HG02610 (cell line): ENCODE results near the gene TAF6.
A peak's percentile ranks its signal among the peaks of the same experiment; 100 is the strongest.
"Not testable (repeated sequence)": the region's sequence is repeated elsewhere in the genome, so short reads cannot be mapped to it uniquely, and the experiment has no call there.

Experiments used
- ATAC-seq: cut with Tn5 transposase; IDR thresholded peaks from one replicate; pipeline ENCODE4 v1.9.1; 2021; ENCODE audit warnings: mild to moderate bottlenecking, moderate library complexity; ENCODE audit not compliant: unreplicated experiment

Gene TAF6

DNA sequence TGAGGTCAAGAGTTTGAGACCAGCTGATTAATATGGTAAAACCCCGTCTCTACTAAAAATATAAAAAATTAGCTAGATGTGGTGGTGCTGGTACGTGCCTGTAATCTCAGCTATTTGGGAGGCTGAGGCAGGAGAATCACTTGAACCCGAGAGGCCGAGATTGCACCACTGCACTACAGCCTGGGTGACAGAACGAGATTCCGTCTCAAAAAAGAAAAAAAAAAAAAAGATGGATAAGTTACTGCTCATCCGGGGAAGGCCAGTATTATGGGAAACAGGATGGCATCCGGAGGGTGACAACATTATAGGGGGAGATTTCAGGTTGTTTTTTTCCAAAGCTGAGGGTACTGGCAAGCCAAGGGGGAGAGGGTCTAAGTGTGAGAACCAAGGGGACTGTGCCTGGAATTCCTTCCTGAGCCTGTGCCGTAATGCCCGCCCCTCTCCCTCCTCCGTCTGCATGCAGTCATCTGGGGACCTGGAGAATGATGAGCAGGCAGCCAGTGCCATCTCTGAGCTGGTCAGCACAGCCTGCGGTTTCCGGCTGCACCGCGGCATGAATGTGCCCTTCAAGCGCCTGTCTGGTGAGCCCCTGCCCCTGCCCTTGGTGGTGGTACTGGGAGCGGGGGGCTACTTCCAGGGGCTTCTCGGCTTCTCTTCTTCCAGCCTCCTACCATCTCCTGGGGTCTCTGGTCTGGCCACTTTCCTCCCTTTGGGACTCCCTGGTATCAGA is 33.9 kb upstream of the TAF6 start:
- no peak for ATAC-seq

DNA sequence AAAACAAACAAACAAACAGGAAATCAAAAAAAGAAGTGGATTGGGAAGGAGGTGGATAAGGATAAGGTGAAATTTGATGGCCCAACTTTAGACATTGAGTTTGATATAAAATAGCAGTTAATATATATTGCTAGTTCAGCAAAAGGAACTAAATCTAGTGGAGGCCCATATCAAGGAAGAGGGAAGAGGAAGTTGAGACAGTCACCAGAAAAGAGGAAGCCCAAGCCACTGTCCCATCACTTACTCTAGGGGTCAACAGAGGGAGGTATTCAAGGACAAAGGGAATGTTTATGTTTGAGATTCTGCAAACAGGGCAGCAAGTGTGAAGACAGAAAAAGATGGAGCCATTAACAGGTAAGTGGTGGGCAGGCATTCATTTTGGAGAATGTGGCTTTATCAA is 33.2 kb upstream of the TAF6 start:
- no peak for ATAC-seq

DNA sequence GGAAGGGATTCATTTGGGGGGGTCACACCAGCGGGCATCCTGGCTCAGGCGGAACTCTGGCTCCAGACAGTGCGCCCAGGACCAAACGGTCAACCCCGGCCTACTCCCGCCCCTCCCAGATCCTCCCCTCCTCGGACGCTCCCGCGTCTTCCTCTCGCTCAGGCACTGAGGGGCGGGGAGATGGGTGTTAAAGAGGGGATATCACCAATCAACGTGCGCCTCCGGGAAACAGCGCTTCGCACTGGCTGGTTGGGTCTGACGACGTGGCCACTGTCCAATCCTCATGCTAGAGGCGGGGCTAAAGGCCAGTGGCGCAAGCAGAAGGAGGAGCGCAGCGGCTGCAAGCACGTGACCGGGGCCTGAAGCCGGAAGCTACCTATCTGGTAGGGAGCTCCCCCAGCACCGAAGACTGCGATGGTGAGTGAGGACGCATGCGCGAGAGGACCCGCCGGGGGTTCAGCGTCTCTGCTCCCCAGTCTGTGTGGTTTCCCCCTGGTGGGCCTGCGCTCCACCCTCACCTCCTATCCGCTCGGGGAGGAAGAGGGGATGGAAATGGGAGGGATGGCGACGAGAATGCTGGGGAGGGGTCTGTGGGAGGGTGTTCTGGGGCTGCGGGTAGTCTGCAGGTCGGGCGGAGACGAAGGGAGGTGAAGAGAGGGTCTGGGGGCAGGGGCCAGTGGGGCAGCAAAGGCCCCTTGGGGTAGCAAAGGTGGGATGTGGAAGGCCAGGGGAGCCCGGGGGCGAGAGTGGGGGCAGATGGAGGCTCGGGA is 29.6 kb upstream of the TAF6 start, which contains the start of gene LAMTOR4:
Gene LAMTOR4 (plus strand): TSS at position 360 of the 770 bp plus-strand sequence. CDS start 55 bp downstream, at position 415.
- peak; percentile 97 for ATAC-seq

DNA sequence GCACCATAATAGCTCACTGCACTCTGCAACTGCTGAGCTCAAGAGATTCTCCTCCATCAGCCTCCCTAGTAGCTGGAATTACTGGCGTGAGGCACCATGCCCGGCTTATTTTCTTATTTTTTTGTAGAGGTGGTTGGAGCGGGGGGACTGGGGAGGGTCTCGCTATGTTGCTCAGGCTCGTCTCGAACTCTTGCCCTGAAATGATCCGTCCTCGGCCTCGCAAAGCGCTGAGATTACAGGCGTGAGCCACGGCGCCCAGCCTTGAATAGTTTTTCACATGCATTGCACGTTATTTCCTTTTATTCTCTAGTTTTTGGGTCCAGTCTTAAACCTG is 29.0 kb upstream of the TAF6 start:
- no peak for ATAC-seq

DNA sequence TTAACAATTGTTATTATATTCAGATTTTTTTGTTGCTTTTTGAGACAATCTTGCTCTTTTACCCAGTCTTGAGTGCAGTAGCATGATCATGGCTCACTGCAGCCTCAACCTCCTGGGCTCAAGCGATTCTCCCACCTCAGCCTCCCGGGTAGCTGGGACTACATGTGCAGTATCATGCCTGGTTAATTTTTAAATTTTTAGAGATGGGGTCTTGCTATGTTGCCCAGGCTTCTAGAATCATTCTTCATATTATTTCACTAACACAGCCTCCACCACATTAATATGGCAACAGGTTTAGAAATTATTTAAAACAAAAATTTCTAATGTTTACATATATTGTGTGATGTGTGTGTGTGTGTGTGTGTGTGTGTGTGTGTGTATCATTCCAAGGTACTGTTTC is 28.1 kb upstream of the TAF6 start:
- ATAC-seq, result no peak

DNA sequence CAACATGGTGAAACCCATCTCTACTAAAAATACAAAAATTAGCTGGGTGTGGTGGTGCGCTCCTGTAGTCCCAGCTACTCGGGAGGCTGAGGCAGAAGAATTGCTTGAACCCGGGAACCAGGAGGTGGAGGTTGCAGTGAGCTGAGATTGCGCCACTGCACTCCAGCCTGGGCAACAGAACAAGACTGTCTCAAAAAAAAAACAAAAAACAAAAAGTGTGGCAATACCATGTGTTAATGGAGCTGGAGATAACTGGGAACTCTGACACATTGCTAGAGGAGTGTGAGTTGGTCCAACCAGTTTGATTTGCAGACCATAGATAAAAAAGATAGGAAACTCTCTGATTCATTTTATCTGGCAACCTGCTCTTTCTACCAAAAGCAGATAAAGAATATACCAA is 27.2 kb upstream of the TAF6 start:
- ATAC-seq, result not testable (repeated sequence)

DNA sequence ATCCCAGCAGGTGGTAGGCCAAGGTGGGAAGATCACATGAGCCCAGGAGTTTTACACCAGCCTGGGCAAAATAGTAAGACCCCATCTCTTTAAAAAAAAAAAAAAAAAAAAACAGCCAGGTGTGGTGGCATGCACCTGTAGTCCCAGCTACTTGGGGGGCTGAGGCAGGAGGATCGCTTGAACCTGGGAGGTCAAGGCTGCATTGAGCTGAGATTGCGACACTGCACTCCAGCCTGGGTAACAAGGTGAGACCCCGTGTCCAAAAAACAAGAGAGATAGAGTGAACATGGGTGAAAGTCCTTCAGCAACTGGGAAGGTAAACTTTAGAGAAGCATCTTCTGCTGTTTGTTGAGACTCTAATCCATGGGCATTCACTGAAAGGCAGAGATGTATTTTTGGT is 23.3 kb upstream of the TAF6 start:
- no peak for ATAC-seq

DNA sequence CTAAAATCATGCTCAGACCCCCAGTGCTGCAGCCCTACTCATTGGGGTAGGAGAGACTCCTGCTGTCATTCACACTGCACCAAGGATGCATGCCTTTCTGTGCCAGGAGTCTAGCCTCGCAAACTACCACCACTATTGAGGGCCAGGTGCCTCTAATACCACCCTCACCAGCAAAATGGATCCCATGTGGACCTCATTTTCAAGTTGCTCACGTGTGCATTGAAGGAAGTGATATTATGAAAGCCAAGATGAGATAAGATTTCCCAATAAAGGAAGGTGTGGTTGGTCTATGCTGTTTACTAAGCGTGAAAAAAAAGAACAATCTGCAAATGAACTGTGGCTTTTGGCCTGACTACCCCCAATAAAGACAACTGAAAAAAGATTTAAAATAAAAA is 22.4 kb upstream of the TAF6 start:
- ATAC-seq, result no peak

DNA sequence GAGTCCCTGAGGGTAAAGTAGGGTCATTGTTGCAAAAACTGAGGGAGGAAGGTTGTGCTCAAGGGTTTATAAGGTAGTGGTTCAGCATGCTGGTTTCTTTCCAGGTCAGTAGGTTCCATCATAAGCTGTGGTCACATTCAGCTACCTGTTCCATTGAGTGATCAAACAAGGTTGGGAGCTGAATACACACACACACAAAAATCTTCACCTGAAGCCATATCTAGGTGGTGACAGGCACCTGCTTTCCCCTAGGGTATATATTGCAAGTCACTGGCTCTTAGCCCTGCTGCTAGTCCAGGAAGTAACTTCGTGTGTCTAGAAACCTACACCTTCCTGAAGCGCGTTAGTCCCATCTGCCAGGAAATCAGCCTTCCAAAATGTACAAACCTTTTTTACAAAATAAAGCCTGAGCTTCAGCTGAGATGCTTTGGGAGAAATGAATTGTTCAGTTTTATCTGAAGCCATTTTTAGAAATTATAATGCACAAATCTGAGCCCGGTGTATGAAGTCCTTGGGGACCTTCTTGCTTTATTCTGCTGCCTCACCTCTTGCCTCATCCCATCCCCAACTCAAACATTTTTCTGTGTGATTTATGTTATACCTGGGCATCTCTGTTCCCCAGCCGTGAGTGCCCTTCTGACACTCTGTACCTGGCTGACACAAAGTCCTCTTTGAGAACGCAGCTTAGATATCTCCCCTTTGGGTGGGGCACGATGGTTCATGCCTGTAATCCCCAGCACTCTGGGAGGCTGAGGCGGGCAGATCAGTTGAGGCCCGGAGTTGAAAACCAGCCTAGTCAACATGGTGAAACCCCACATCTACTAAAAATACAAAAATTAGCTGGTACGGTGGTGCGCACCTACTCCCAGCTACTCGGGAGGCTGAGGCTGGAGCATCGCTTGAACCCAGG is 18.9 kb upstream of the TAF6 start:
- ATAC-seq, result no peak

DNA sequence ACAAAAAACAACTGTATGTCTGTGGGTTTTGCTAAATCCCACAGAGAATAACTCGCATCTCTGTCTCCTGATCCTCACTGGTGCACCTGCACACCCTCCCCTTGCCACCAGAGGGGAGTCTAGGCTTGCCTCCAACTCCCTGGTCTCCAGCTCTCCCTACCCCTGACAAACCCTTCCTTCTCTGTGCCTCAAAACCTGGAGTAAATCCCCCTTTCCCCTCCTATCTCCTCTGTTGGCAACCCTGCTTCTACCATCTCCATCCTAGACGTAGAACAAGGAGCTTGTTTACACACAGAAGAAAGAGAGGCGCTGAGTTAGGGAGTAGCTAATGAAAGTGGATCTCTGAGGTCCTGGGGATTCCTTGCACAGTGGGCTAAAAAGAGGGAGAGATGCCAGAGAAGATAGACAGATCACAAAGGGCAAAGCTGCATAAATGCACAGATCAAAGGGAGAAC is 13.6 kb upstream of the TAF6 start:
- peak; percentile 73 for ATAC-seq

DNA sequence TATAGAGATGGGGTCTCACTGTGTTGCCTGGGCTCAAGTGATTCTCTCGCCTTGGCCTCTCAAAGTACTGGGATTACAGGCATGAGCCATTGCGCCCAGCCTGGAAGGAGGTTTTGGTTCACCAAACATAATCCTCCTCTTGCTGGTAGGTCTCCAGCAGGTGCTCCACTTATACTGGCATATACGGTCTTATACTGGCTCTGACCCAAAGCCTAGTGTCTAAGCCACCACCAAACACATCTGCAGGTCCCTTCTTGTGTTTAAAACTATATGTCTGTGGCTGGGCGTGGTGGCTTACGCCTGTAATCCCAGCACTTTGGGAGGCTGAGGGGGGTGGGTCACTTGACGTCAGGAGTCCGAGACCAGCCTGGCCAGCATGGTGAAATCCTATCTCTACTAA is 13.0 kb upstream of the TAF6 start:
- no peak for ATAC-seq

DNA sequence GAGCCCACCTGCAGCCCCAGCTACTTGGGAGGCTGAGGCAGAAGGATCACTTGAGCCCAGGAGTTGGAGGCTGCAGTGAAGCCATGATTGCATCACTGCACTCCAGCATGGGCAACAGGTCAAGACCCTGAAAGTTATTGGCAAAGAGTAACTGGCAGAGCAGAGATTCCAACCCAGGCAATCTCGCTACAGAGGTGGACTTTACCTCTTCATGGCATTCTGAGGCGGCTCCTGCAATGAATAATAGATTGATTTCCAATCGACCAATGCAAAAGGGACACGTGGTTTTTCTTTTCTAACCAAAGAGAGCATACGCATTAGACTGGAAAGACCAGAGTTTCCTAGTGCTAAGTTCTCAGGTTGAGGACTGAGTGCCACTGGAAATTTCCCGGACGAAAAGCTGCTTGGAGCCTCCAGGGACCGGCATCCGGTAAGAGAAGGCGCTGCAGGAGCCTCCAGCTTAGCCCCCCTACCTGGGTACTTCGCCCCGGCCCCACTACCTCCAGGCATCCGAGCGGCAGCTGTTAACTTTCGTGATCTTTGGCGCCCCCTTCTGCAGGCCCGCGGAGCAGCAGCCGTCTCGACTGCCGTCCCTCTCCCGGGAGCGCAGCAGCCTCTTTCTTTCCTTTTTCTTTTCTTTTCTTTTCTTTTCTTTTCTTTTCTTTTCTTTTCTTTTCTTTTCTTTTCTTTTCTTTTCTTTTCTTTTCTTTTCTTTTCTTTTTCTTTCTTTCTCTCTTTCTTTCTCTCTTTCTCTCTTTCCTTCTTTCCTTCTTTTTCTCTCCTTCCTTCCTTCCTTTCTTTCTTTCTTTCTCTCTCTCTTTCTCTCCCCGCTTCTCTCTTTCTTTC is 11.7 kb upstream of the TAF6 start:
- no peak for ATAC-seq

DNA sequence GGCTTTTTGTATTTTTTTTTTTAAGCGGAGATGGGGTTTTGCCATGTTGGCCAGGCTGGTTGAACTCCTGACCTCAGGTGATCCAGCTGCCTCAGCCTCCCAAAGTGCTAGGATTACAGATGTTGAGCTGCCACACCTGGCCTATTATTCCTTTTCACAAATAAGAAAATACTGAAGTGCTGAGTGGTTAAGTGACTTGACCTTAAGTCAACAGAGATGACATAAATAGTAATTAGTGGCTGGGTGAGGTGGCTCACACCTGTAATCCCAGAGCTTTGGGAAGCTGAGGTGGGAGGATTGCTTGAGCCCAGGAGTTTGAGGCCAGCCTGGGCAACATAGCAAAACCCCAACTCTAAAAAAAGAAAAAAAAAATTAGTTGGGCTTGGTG is 11.1 kb upstream of the TAF6 start:
- ATAC-seq, result not testable (repeated sequence)

DNA sequence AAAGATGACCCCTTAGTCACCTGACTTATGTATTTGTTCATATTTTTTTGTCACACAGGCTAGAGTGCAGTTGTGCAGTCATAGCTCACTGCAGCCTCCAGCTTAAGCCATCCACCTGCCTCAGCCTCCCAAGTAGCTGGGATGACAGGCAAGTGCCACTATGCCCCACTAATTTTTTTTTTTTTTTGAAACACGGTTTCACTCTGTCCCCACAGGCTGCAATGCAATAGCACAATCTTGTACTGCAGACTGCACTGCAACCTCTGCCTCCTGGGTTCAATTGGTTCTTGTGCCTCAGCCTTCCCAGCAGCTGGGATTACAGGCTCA is 9.4 kb upstream of the TAF6 start:
- no peak for ATAC-seq

DNA sequence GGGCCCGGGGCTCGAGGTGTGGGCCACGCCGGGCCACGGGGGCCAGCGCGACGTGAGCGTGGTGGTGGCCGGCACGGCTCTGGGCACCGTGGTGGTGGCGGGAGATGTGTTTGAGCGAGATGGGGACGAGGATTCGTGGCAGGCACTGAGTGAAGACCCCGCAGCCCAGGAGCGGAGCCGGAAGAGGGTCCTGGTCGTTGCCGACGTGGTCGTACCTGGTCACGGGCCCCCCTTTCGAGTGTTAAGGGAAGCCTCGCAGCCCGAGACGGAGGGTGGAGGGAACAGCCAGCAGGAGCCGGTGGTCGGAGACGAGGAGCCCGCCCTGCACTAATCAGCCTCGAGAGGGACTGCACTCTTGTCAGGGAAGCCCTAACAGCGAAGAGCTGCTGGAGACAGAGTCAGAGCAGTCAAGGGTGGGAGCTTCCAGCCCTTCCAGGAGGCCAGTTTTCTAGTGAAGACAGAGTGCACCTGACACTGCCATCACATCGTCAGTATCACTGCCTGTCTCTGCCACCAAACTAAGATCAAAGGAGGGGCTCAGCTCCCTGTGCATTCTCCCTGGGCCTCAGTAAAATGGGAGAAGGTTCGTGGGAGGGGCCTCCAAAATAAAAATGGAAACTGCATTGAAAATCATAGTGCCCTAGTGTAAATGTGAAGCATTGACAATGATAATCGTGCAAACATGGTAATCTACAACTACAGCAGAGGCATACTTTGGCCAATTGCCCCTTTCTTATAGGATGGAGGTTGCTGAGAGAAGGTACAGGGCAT is 8.9 kb upstream of the TAF6 start:
- no peak for ATAC-seq

DNA sequence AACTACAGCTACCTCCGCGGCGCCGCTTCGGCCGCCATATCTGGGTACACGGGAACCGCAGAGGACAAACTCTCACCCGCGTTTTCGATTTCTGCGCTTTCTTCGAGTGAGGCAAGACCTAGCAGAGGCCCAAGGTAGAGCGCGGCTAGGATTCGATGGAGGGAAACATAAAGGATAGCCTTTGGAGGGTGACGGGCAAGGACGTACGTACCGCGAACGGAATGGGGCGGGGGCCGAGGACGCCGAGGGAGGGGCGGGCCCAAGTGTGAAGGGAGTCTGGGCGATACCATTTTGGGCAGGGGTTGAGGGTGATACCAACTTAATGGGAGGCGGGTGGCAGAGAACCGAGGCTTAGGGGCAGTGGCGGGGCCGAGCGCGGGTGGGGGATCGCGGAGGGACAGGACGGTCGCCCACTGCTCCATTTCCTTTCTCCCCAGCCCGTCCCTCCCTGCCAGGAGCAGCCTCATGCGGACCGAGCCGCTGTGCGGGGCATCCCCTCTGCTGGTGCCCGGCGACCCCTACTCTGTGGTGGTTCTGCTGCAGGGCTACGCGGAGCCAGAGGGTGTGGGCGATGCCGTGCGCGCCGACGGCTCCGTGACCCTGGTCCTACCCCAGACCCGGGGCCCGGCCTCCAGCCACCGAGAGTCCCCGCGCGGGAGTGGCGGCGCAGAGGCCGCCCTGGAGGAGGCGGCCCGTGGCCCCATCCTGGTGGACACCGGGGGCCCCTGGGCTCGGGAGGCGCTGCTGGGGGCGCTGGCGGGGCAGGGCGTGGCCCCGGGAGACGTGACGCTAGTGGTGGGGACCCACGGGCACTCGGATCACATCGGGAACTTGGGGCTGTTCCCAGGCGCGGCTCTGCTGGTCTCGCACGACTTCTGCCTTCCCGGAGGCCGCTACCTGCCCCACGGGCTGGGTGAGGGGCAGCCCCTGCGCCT is 8.0 kb upstream of the TAF6 start, which contains the start of gene MBLAC1:
Gene MBLAC1 (plus strand): TSS at position 37 of the 935 bp plus-strand sequence. CDS start 429 bp downstream, at position 466.
- peak; percentile 61 for ATAC-seq

DNA sequence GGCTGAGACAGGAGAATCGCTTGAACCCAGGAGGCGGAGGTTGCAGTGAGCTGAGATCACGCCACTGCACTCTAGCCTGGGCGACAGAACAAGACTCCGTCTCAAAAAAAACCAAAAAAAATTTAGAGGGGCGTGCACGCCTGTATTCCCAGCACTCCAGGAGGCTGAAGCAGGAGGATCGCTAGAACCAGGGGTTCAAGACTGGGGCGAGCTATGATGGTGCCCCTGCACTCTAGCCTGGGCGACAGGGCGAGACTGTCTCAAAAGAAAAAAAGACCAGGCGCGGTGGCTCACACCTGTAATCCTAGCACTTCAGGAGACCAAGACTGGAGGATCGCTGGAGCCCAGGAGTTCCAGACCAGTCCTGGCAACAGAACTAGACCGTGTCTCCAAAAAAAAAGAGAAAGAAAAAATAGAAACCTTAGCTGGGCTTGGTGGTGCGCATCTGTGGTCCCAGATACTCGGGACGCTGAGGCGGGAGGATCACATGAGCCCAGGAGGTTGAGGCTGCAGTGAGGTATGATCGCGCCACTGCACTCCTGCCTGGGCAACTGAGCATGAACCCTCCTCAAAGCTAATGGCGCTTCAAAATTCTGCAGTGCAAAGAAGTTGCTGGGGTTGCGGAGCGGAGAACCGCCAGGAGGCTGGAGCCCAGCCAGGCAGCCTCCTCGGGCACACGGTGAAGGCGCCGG is 7.2 kb upstream of the TAF6 start:
- ATAC-seq, result peak; percentile 28
